MM.1S (cell line): ENCODE measurements around the gene INO80.

Source experiments
- DNase-seq: peaks from one replicate; pipeline ENCODE4 v3.0.0-alpha.2; 2015
- H2AFZ ChIP-seq: fragments of 300-600 bp; sonication (generic); 2 replicates; pipeline ENCODE4 v1.6.0; 2016; ENCODE audit warnings: antibody characterized with exemption, low read length
- H3F3A ChIP-seq: fragments of 300-600 bp; sonication (generic); 2 replicates; pipeline ENCODE4 v1.6.1; 2016; ENCODE audit warnings: mild to moderate bottlenecking, antibody characterized with exemption, low read length, moderate library complexity, mixed read lengths; ENCODE audit not compliant: insufficient read depth
- H3K27ac ChIP-seq: fragments of 300-600 bp; sonication (generic); 2 replicates; pipeline ENCODE4 v1.5.1; 2016; ENCODE audit warnings: mild to moderate bottlenecking, low read length
- H3K27me3 ChIP-seq: fragments of 300-600 bp; sonication (generic); replicated peaks from 2 replicates; pipeline ENCODE4 v1.6.0; 2016; ENCODE audit warnings: low read length; ENCODE audit not compliant: insufficient read depth
- H3K36me3 ChIP-seq: fragments of 300-600 bp; sonication (generic); replicated peaks from 2 replicates; pipeline ENCODE4 v1.6.1; 2016; ENCODE audit warnings: mild to moderate bottlenecking, low read length, mixed read lengths; ENCODE audit not compliant: insufficient read depth
- H3K4me1 ChIP-seq: fragments of 300-600 bp; sonication (generic); 2 replicates; pipeline ENCODE4 v1.6.1; 2016; ENCODE audit warnings: low read length, mixed read lengths
- H3K4me2 ChIP-seq: fragments of 300-600 bp; sonication (generic); 2 replicates; pipeline ENCODE4 v1.6.0; 2016; ENCODE audit warnings: low read depth, low read length
- H3K4me3 ChIP-seq: fragments of 300-600 bp; sonication (generic); 2 replicates; pipeline ENCODE4 v1.5.1; 2016; ENCODE audit warnings: low read length, mixed read lengths
- H3K79me2 ChIP-seq: fragments of 300-600 bp; sonication (generic); 2 replicates; pipeline ENCODE4 v1.6.1; 2016; ENCODE audit warnings: mixed run types, low read length, mixed read lengths
- H3K9ac ChIP-seq: fragments of 300-600 bp; sonication (generic); 2 replicates; pipeline ENCODE4 v1.6.1; 2016; ENCODE audit warnings: low read length, mixed read lengths
- H3K9me2 ChIP-seq: fragments of 300-600 bp; sonication (generic); replicated peaks from 2 replicates; pipeline ENCODE4 v1.6.1; 2016; ENCODE audit warnings: mild to moderate bottlenecking, low read length, mixed read lengths; ENCODE audit not compliant: insufficient read depth
- H3K9me3 ChIP-seq: fragments of 300-600 bp; sonication (generic); replicated peaks from 2 replicates; pipeline ENCODE4 v1.6.1; 2016; ENCODE audit warnings: mild to moderate bottlenecking, low read length, mixed read lengths; ENCODE audit not compliant: insufficient read depth
- H4K20me1 ChIP-seq: fragments of 300-600 bp; sonication (generic); 2 replicates; pipeline ENCODE4 v1.6.1; 2016; ENCODE audit warnings: mild to moderate bottlenecking, low read length, moderate library complexity, mixed read lengths; ENCODE audit not compliant: insufficient read depth
- CTCF ChIP-seq: fragments of 300-600 bp; sonication (generic); IDR thresholded peaks from 2 replicates; pipeline ENCODE4 v1.5.1; 2016; ENCODE audit warnings: antibody characterized with exemption, low read length, mixed read lengths
- EZH2 ChIP-seq: fragments of 300-600 bp; sonication (generic); optimal IDR thresholded peaks from 2 replicates; pipeline ENCODE3; 2017; ENCODE audit warnings: low read depth, mild to moderate bottlenecking, antibody characterized with exemption, low read length, mixed read lengths
- EZH2phosphoT487 ChIP-seq: fragments of 300-600 bp; sonication (generic); IDR thresholded peaks from 2 replicates; pipeline ENCODE4 v1.6.1; 2018; ENCODE audit warnings: antibody characterized with exemption, low read length

The INO80 gene

GRCh38 chr15:40944510-40945296 lies 171.4 kb downstream of the INO80 start:
- no peak overlapping the region for H2AFZ ChIP-seq
- no peaks in the 10 kb centered on the region for H3K9me3 ChIP-seq
- H3K4me3 ChIP-seq = no peak overlapping the region
- H3K27ac ChIP-seq = no peak overlapping the region
- H3K4me1 ChIP-seq = peaks cover 23% of the 10 kb centered on the region
- no peaks in the 10 kb centered on the region for H3K36me3 ChIP-seq
- H4K20me1 ChIP-seq = no peaks in the 10 kb centered on the region
- no peaks in the 10 kb centered on the region for H3K79me2 ChIP-seq
- TF ChIP-seq EZH2 (no peak), EZH2phosphoT487 (no peak), CTCF (no peak)
- H3F3A ChIP-seq = peaks cover 22% of the 10 kb centered on the region
- H3K9ac ChIP-seq = no peak overlapping the region
- H3K9me2 ChIP-seq = no peaks in the 10 kb centered on the region
- H3K27me3 ChIP-seq = no peaks in the 10 kb centered on the region
- DNase-seq = no peak
- no peak overlapping the region for H3K4me2 ChIP-seq

GRCh38 chr15:40943764-40944365 lies 172.2 kb downstream of the INO80 start:
- H3K27me3 ChIP-seq = no peaks in the 10 kb centered on the region

GRCh38 chr15:40942878-40943277 lies 173.2 kb downstream of the INO80 start:
- no peaks in the 10 kb centered on the region for H3K27me3 ChIP-seq
- H3K79me2 ChIP-seq = no peaks in the 10 kb centered on the region
- H3K27ac ChIP-seq = no peak overlapping the region
- H3K9me2 ChIP-seq = no peaks in the 10 kb centered on the region
- H3K9ac ChIP-seq = peak overlapping the region; percentile 62; the same call in 1 of the 2 replicates
- no peak for DNase-seq
- peaks cover 23% of the 10 kb centered on the region for H3K4me1 ChIP-seq
- no peaks in the 10 kb centered on the region for H4K20me1 ChIP-seq
- peak overlapping the region; percentile 67; the same call in 1 of the 2 replicates for H3K4me3 ChIP-seq
- no peaks in the 10 kb centered on the region for H3K9me3 ChIP-seq
- H3K4me2 ChIP-seq = peak overlapping the region; percentile 93; the same call in 1 of the 2 replicates
- peaks cover 23% of the 10 kb centered on the region for H3F3A ChIP-seq
- no peaks in the 10 kb centered on the region for H3K36me3 ChIP-seq
- H2AFZ ChIP-seq = peak overlapping the region; percentile 98; the same call in 1 of the 2 replicates
- TF ChIP-seq CTCF (no peak), EZH2phosphoT487 (no peak), EZH2 (no peak)

More at GRCh38 chr15:40943764-40944365, 172.2 kb downstream of the INO80 start:
- H3K9me2 ChIP-seq = no peaks in the 10 kb centered on the region
- H4K20me1 ChIP-seq = no peaks in the 10 kb centered on the region
- H3K79me2 ChIP-seq = no peaks in the 10 kb centered on the region
- no peak overlapping the region for H2AFZ ChIP-seq
- peaks cover 23% of the 10 kb centered on the region for H3K4me1 ChIP-seq
- DNase-seq = no peak
- H3K4me3 ChIP-seq = no peak overlapping the region
- H3K36me3 ChIP-seq = no peaks in the 10 kb centered on the region
- no peak overlapping the region for H3K4me2 ChIP-seq
- H3K27ac ChIP-seq = no peak overlapping the region
- no peak overlapping the region for H3K9ac ChIP-seq
- no peak for TF ChIP-seq CTCF
- TF ChIP-seq EZH2 = no peak
- no peak for TF ChIP-seq EZH2phosphoT487
- H3F3A ChIP-seq = peaks cover 23% of the 10 kb centered on the region
- no peaks in the 10 kb centered on the region for H3K9me3 ChIP-seq
